HepG2 (cell line): ENCODE measurements around the gene CDK3. TPM values are rescaled to one million over a fixed set of nuclear protein-coding genes. Genes with fewer than 3 reads are reported as not detected.

Source experiments
- AKAP8 ChIP-seq: sonication (generic); formaldehyde crosslinking; IDR thresholded peaks from 2 replicates; pipeline ENCODE4 v1.5.1; 2020; ENCODE audit warnings: mild to moderate bottlenecking, missing genetic modification reagents
- CAMTA2 ChIP-seq: sonication (generic); formaldehyde crosslinking; IDR thresholded peaks from 2 replicates; pipeline ENCODE4 v1.4.0; 2020; ENCODE audit warnings: mild to moderate bottlenecking, missing genetic modification reagents, borderline replicate concordance
- CREB3 ChIP-seq: sonication (generic); formaldehyde crosslinking; IDR thresholded peaks from 2 replicates; pipeline ENCODE4 v1.5.0; 2020; ENCODE audit warnings: missing genetic modification reagents
- ERF ChIP-seq: IDR thresholded peaks from 2 replicates; pipeline ENCODE4 v1.6.1; 2018; ENCODE audit warnings: missing biosample characterization, missing genetic modification reagents
- IKZF4 ChIP-seq: sonication (generic); formaldehyde crosslinking; IDR thresholded peaks from 2 replicates; pipeline ENCODE4 v1.5.1; 2020; ENCODE audit warnings: borderline replicate concordance, mild to moderate bottlenecking, low read depth, missing genetic modification reagents; ENCODE audit errors: not compliant biosample characterization
- JDP2 ChIP-seq: sonication (generic); formaldehyde crosslinking; IDR thresholded peaks from 2 replicates; pipeline ENCODE4 v1.8.1; 2022; ENCODE audit warnings: missing genetic modification reagents, borderline replicate concordance
- KLF6 ChIP-seq: IDR thresholded peaks from 2 replicates; pipeline ENCODE4 v1.8.0; 2016; ENCODE audit warnings: missing biosample characterization, missing genetic modification reagents
- MEIS2 ChIP-seq: sonication (generic); formaldehyde crosslinking; IDR thresholded peaks from 2 replicates; pipeline ENCODE4 v1.9.0; 2021; ENCODE audit warnings: mild to moderate bottlenecking, missing genetic modification reagents
- SPEN ChIP-seq: sonication (generic); formaldehyde crosslinking; IDR thresholded peaks from 2 replicates; pipeline ENCODE4 v1.5.1; 2020; ENCODE audit warnings: low read depth, mild to moderate bottlenecking, missing genetic modification reagents
- SRSF1 ChIP-seq: fragments of 200-400 bp; formaldehyde crosslinking; optimal IDR thresholded peaks from 2 replicates; pipeline ENCODE3; 2017; ENCODE audit warnings: mild to moderate bottlenecking, low read depth, low read length, moderate library complexity
- ZBTB7A ChIP-seq: sonication (generic); formaldehyde crosslinking; IDR thresholded peaks from 2 replicates; pipeline ENCODE4 v1.8.0; 2022; ENCODE audit warnings: mild to moderate bottlenecking, missing genetic modification reagents
- ZFP62 ChIP-seq: sonication (generic); formaldehyde crosslinking; IDR thresholded peaks from 2 replicates; pipeline ENCODE4 v1.4.0; 2020; ENCODE audit warnings: missing genetic modification reagents
- ZNF224 ChIP-seq: sonication (generic); formaldehyde crosslinking; IDR thresholded peaks from 2 replicates; pipeline ENCODE4 v1.5.0; 2020; ENCODE audit warnings: mild to moderate bottlenecking, missing genetic modification reagents
- ZNF30 ChIP-seq: sonication (generic); formaldehyde crosslinking; IDR thresholded peaks from 2 replicates; pipeline ENCODE4 v1.5.0; 2020; ENCODE audit warnings: mild to moderate bottlenecking, missing genetic modification reagents
- ZNF34 ChIP-seq: sonication (generic); formaldehyde crosslinking; IDR thresholded peaks from 2 replicates; pipeline ENCODE4 v1.4.0; 2020; ENCODE audit warnings: mild to moderate bottlenecking, missing genetic modification reagents, borderline replicate concordance
- ZNF713 ChIP-seq: sonication (generic); formaldehyde crosslinking; IDR thresholded peaks from 2 replicates; pipeline ENCODE4 v1.4.0; 2020; ENCODE audit warnings: mild to moderate bottlenecking, missing genetic modification reagents
- ZNF747 ChIP-seq: sonication (generic); formaldehyde crosslinking; IDR thresholded peaks from 2 replicates; pipeline ENCODE4 v1.8.1; 2023; ENCODE audit warnings: missing genetic modification reagents, mild to moderate bottlenecking, borderline replicate concordance
- ZSCAN22 ChIP-seq: sonication (generic); formaldehyde crosslinking; IDR thresholded peaks from 2 replicates; pipeline ENCODE4 v1.4.0; 2020; ENCODE audit warnings: mild to moderate bottlenecking, missing genetic modification reagents
- polyA plus RNA-seq, 8 experiments: library from polyadenylated mRNA; depleted of rRNA in 3 of 8; stranded (reverse) in 7 of 8; unstranded in 1 of 8; fragments of >200 nt; fragmentation: Illumina TruSeq in 4 of 8; extraction: Trizol in 4 of 8; gene quantifications; 2 replicates each; pipeline versions ENCODE4 v1.2.1 to v1.2.3, GENCODE V29; 2011 to 2016; ENCODE audit warnings: low read depth in 4 of 8, missing spikeins in 1 of 8, mixed read lengths in 1 of 8; ENCODE audit not compliant: insufficient read depth in 1 of 8
- total RNA-seq, 5 experiments: library from RNA; depleted of rRNA; stranded (reverse); fragments of >200 nt; fragmentation: Illumina TruSeq; extraction: Trizol; gene quantifications; 2 replicates each; pipeline ENCODE4 v1.2.3, GENCODE V29; 2016; ENCODE audit warnings: low read depth in 1 of 5
- TF ChIP-seq, protein P1 (sequence below): sonication (generic); formaldehyde crosslinking; IDR thresholded peaks from 2 replicates; pipeline ENCODE4 v1.4.0; 2020; ENCODE audit warnings: missing genetic modification reagents, mild to moderate bottlenecking, borderline replicate concordance
- TF ChIP-seq, protein P2 (sequence below): sonication (generic); formaldehyde crosslinking; IDR thresholded peaks from 2 replicates; pipeline ENCODE4 v1.4.0; 2020; ENCODE audit warnings: mild to moderate bottlenecking, missing genetic modification reagents

Gene CDK3
- total and polyA plus RNA-seq, 2 of the 13 experiments (the other 11 are each of a cell fraction or from before 2014, with no cell fraction given) = 5.8 to 11.4 TPM

DNA sequence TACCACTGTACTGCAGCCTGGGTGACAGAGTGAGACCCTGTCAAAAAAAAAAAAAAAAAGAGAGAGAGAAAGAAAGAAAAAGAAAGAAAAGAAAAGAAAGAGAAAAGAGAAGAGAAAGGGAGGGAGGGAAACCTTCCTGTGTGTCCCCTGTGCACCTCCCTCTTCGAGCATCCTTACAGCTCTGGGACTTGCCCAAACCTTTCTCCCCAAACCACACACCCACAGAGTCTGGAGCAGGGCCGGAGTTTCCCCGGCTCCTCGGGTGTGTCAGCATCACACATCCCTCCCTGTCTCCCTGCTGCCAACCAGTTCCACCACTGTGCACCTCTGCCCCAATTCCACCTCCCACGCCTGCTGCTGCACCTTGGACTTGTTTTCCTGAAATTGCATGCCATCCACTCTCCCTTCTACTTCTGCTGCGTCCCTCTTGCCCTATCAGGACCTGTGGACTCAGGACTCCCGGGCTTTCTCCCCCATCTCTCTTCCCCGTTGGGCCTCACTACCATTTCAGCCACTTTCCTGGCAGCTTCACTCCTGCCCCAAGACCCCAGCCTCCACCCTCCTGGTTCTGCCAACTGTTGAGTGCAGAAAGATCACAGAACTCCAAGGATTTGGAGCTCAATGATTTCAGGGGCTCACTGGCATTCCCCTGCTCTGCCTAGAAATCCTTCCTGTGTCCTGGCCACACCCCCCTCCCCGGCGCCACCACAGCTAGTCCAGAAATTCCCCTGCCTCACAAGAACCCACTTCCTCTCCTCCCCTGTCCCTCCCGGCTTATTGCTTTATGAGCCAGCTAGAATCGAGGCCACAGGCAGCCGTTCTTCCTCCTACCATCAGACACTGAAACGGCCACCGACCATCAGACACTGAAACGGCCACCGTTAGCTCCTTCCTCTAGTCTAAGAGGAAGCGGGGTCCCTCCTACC is 3.7 kb upstream of the CDK3 start (continued):
- TF ChIP-seq, protein P1, sequence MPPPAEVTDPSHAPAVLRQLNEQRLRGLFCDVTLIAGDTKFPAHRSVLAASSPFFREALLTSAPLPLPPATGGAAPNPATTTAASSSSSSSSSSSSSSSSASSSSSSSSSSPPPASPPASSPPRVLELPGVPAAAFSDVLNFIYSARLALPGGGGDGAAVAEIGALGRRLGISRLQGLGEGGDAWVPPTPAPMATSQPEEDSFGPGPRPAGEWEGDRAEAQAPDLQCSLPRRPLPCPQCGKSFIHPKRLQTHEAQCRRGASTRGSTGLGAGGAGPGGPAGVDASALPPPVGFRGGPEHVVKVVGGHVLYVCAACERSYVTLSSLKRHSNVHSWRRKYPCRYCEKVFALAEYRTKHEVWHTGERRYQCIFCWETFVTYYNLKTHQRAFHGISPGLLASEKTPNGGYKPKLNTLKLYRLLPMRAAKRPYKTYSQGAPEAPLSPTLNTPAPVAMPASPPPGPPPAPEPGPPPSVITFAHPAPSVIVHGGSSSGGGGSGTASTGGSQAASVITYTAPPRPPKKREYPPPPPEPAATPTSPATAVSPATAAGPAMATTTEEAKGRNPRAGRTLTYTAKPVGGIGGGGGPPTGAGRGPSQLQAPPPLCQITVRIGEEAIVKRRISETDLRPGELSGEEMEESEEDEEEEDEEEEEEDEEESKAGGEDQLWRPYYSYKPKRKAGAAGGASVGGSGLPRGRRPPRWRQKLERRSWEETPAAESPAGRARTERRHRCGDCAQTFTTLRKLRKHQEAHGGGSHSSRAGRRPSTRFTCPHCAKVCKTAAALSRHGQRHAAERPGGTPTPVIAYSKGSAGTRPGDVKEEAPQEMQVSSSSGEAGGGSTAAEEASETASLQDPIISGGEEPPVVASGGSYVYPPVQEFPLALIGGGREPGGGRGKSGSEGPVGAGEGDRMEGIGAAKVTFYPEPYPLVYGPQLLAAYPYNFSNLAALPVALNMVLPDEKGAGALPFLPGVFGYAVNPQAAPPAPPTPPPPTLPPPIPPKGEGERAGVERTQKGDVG = peak; percentile 78; the same call in 1 of the 2 replicates
- no peak for TF ChIP-seq ZNF30 (CRISPR knock-in tag)
- TF ChIP-seq AKAP8 (CRISPR knock-in tag) = no peak; the same call in 1 of the 2 replicates
- TF ChIP-seq, protein P2, sequence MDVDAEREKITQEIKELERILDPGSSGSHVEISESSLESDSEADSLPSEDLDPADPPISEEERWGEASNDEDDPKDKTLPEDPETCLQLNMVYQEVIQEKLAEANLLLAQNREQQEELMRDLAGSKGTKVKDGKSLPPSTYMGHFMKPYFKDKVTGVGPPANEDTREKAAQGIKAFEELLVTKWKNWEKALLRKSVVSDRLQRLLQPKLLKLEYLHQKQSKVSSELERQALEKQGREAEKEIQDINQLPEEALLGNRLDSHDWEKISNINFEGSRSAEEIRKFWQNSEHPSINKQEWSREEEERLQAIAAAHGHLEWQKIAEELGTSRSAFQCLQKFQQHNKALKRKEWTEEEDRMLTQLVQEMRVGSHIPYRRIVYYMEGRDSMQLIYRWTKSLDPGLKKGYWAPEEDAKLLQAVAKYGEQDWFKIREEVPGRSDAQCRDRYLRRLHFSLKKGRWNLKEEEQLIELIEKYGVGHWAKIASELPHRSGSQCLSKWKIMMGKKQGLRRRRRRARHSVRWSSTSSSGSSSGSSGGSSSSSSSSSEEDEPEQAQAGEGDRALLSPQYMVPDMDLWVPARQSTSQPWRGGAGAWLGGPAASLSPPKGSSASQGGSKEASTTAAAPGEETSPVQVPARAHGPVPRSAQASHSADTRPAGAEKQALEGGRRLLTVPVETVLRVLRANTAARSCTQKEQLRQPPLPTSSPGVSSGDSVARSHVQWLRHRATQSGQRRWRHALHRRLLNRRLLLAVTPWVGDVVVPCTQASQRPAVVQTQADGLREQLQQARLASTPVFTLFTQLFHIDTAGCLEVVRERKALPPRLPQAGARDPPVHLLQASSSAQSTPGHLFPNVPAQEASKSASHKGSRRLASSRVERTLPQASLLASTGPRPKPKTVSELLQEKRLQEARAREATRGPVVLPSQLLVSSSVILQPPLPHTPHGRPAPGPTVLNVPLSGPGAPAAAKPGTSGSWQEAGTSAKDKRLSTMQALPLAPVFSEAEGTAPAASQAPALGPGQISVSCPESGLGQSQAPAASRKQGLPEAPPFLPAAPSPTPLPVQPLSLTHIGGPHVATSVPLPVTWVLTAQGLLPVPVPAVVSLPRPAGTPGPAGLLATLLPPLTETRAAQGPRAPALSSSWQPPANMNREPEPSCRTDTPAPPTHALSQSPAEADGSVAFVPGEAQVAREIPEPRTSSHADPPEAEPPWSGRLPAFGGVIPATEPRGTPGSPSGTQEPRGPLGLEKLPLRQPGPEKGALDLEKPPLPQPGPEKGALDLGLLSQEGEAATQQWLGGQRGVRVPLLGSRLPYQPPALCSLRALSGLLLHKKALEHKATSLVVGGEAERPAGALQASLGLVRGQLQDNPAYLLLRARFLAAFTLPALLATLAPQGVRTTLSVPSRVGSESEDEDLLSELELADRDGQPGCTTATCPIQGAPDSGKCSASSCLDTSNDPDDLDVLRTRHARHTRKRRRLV (CRISPR knock-in tag) = no peak
- TF ChIP-seq JDP2 (CRISPR knock-in tag) = no peak
- TF ChIP-seq CAMTA2 (CRISPR knock-in tag) = no peak
- TF ChIP-seq MEIS2 (CRISPR knock-in tag) = peak; percentile 84
- 0 out of 2 replicates have a peak, but pooled peaks have one; percentile 42 for TF ChIP-seq ZNF713
- no peak for TF ChIP-seq ZNF224 (CRISPR knock-in tag)
- no peak; the same call in 1 of the 2 replicates for TF ChIP-seq CREB3
- peak; percentile 96 for TF ChIP-seq ZSCAN22 (CRISPR knock-in tag)
- TF ChIP-seq IKZF4 (CRISPR knock-in tag) = peak; percentile 40
- no peak for TF ChIP-seq SRSF1
- no peak for TF ChIP-seq ZNF34 (CRISPR knock-in tag)
- peak; percentile 88 for TF ChIP-seq ERF (CRISPR knock-in tag)
- no peak for TF ChIP-seq KLF6 (CRISPR knock-in tag)
- TF ChIP-seq ZBTB7A = no peak
- TF ChIP-seq SPEN (CRISPR knock-in tag) = peak; percentile 90; the same call in 1 of the 2 replicates
- 0 out of 2 replicates have a peak, but pooled peaks have one; percentile 34 for TF ChIP-seq ZFP62 (CRISPR knock-in tag)
- TF ChIP-seq ZNF747 (CRISPR knock-in tag) = no peak
